Erythroblast (primary cell): ENCODE measurements around the gene SCLY.

Experiments used
- GATA1 ChIP-seq: IDR thresholded peaks from 2 replicates; pipeline ENCODE4 v1.6.1; 2011; ENCODE audit warnings: low read depth, mild to moderate bottlenecking, control low read depth, low read length, moderate library complexity
- POLR2A ChIP-seq: IDR thresholded peaks from 2 replicates; pipeline ENCODE4 v1.6.1; 2011; ENCODE audit warnings: mild to moderate bottlenecking, low read length

GRCh38 chr2:238103465-238104225, 42.8 kb downstream of the SCLY start:
- no peak for TF ChIP-seq POLR2A
- TF ChIP-seq GATA1: no peak
